Karpas-422 (cell line): ENCODE results near the gene EZH1. TPM values are rescaled to one million over a fixed set of nuclear protein-coding genes. Genes with fewer than 3 reads are reported as not detected.

Experiments
- DNase-seq: peaks from one replicate; pipeline ENCODE4 v3.0.0-alpha.2; 2015
- H2AFZ ChIP-seq: fragments of 200-600 bp; sonication (generic); 2 replicates; pipeline ENCODE4 v1.6.1; 2014; ENCODE audit warnings: antibody characterized with exemption, low read length, mixed read lengths
- H3K27ac ChIP-seq: fragments of 200-600 bp; sonication (generic); 2 replicates; pipeline ENCODE4 v1.5.1; 2014; ENCODE audit warnings: mild to moderate bottlenecking, low read length, moderate library complexity
- H3K27me3 ChIP-seq: fragments of 200-600 bp; sonication (generic); 2 replicates; pipeline ENCODE4 v1.6.1; 2014; ENCODE audit warnings: low read length, mixed read lengths
- H3K36me3 ChIP-seq: fragments of 200-600 bp; sonication (generic); 2 replicates; pipeline ENCODE4 v1.6.1; 2014; ENCODE audit warnings: low read length, mixed read lengths; ENCODE audit not compliant: insufficient read depth
- H3K4me1 ChIP-seq: fragments of 200-600 bp; sonication (generic); 2 replicates; pipeline ENCODE4 v1.6.1; 2014; ENCODE audit warnings: mild to moderate bottlenecking, low read length, mixed read lengths
- H3K4me2 ChIP-seq: fragments of 200-600 bp; sonication (generic); 2 replicates; pipeline ENCODE4 v1.6.1; 2014; ENCODE audit warnings: low read length, low read depth, mild to moderate bottlenecking; ENCODE audit not compliant: poor library complexity, severe bottlenecking
- H3K4me3 ChIP-seq: fragments of 200-600 bp; sonication (generic); 2 replicates; pipeline ENCODE4 v1.5.1; 2014; ENCODE audit warnings: mild to moderate bottlenecking, antibody characterized with exemption, low read length, mixed read lengths
- H3K79me2 ChIP-seq: fragments of 200-600 bp; sonication (generic); 2 replicates; pipeline ENCODE4 v1.6.1; 2014; ENCODE audit warnings: mild to moderate bottlenecking, low read length, mixed read lengths
- H3K9ac ChIP-seq: fragments of 200-600 bp; sonication (generic); 2 replicates; pipeline ENCODE4 v1.6.0; 2014; ENCODE audit warnings: low read length
- H3K9me2 ChIP-seq: fragments of 200-600 bp; sonication (generic), shearing (Covaris generic); replicated peaks from 2 replicates; pipeline ENCODE4 v1.6.0; 2014; ENCODE audit warnings: mild to moderate bottlenecking, low read length, moderate library complexity; ENCODE audit not compliant: insufficient read depth
- H3K9me3 ChIP-seq: fragments of 300-700, 200-600 bp; sonication (generic); 2 replicates; pipeline ENCODE4 v1.6.1; 2014; ENCODE audit warnings: low read length, mixed read lengths
- H4K20me1 ChIP-seq: fragments of 200-600 bp; sonication (generic); 2 replicates; pipeline ENCODE4 v1.6.1; 2014; ENCODE audit warnings: mild to moderate bottlenecking, antibody characterized with exemption, low read length, low read depth; ENCODE audit not compliant: insufficient read depth
- total RNA-seq: library from RNA; depleted of rRNA; stranded (reverse); fragments of >200 nt; shearing (Covaris generic); gene quantifications from 2 replicates; pipeline ENCODE4 v1.2.3, GENCODE V29; 2014; ENCODE audit warnings: low replicate concordance

EZH1 gene
- total RNA-seq, 1 experiment from 2014 or later = 38.0 TPM

DNA sequence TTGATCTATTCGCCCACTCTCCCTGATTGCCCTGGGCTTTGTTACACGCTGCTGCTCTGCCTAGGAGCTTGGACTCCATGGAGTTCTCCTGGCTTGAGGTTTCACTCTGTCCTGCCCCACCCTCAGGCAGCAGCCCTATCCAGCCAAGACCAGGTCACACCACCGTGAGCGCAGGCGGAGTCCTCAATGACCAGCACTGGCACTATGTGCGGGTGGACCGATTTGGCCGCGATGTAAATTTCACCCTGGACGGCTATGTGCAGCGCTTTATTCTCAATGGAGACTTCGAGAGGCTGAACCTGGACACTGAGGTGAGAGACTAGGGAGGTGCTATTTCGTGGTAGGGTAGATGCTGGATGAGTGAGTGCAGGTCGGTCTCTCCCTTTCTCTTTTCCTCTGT is 59.0 kb downstream of the EZH1 start:
- H4K20me1 ChIP-seq = no peaks in the 10 kb centered on the region
- no peaks in the 10 kb centered on the region for H3K9me2 ChIP-seq
- H3K9ac ChIP-seq = no peak overlapping the region

GRCh38 chr17:42684929-42685556 is 59.8 kb downstream of the EZH1 start:
- H3K9ac ChIP-seq = no peak overlapping the region
- H2AFZ ChIP-seq = no peak overlapping the region
- DNase-seq = no peak
- no peak overlapping the region for H3K4me2 ChIP-seq
- no peak overlapping the region for H3K4me3 ChIP-seq
- no peaks in the 10 kb centered on the region for H3K79me2 ChIP-seq
- H3K27ac ChIP-seq = no peak overlapping the region
- peaks cover 5% of the 10 kb centered on the region for H3K4me1 ChIP-seq
- no peaks in the 10 kb centered on the region for H3K27me3 ChIP-seq
- H3K36me3 ChIP-seq = no peaks in the 10 kb centered on the region
- H3K9me2 ChIP-seq = no peaks in the 10 kb centered on the region
- H3K9me3 ChIP-seq = no peaks in the 10 kb centered on the region
- H4K20me1 ChIP-seq = no peaks in the 10 kb centered on the region

More for the DNA sequence above, 59.0 kb downstream of the EZH1 start:
- Histone ChIP-seq H3K9me3 (no peaks in the 10 kb centered on the region), H3K4me3 (no peak overlapping the region), H3K79me2 (no peaks in the 10 kb centered on the region), H3K27me3 (no peaks in the 10 kb centered on the region), H2AFZ (no peak overlapping the region), H3K4me1 (no peaks in the 10 kb centered on the region), H3K4me2 (no peak overlapping the region), H3K36me3 (no peaks in the 10 kb centered on the region), H3K27ac (no peak overlapping the region)
- no peak for DNase-seq

DNA sequence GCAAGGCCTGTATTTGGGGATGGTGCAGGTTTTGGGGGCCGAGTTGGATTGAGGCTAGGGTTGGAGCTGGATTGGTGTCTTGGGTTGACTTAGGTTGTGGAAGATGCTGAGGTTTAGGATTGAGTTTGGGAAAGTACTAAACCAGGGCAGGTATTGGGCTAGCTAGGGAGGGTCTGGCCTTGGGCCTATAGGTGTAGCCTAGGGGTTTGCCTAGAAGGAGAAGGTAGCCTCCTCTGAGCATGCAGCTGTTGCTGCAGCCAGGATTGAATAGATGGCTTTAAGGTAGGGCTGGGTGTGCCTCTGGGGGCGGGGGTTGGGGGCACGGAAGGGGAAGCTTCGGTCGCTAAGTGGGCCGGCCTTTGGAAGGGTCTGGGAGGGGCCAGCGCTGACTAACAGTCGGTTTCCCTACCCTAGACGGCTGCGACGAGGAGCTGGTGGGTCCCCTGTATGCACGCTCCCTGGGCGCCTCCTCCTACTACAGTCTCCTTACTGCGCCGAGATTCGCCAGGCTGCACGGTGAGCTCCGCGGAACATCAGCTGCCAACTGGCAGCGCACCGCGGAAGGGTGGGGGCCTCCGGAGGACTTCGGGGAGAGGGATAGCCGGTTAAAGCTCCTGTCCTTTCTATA is 61.3 kb downstream of the EZH1 start:
- no peaks in the 10 kb centered on the region for H3K79me2 ChIP-seq
- H3K4me3 ChIP-seq = no peak overlapping the region
- no peaks in the 10 kb centered on the region for H3K36me3 ChIP-seq
- H3K4me2 ChIP-seq = no peak overlapping the region
- no peak overlapping the region for H3K9ac ChIP-seq
- no peak overlapping the region for H3K27ac ChIP-seq
- H2AFZ ChIP-seq = no peak overlapping the region
- no peaks in the 10 kb centered on the region for H3K9me3 ChIP-seq
- H3K4me1 ChIP-seq = peaks cover 20% of the 10 kb centered on the region
- H3K27me3 ChIP-seq = no peaks in the 10 kb centered on the region
- H4K20me1 ChIP-seq = no peaks in the 10 kb centered on the region
- no peak for DNase-seq
- no peaks in the 10 kb centered on the region for H3K9me2 ChIP-seq

DNA sequence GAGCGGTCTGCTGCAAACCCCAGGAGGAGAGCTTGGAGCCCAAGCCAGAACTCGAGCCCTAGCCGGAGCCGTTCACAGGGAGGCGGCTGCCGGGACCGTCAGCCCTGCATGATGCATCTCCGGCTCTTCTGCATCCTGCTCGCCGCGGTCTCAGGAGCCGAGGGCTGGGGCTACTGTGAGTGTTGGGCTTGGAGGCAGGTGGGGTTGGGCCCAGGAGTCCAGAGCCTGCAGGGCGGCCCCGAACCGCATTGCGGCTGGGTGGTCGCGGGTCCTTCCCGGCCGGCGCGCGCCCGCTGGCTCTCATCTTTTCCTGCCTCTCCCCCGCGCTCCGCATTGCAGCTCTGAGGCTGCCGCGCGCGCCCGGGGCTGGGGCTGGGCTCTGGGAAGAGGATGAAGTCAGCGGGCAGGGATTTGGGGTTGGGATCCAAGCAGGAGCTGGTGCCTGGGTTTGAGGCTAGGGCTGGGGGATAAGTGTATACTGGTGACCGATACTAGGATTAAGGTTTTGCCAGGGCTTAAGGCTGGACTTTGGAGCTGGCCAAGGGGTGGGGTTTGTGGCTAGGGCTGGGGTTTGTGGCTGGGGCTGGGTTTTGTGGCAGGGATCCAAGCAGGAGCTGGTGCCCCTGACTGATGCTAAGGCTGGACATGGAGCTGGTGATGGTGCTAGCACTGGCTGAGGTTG is 62.0 kb downstream of the EZH1 start:
- Histone ChIP-seq H3K79me2 (no peaks in the 10 kb centered on the region), H3K36me3 (no peaks in the 10 kb centered on the region), H3K27ac (no peak overlapping the region), H3K9ac (no peak overlapping the region), H2AFZ (no peak overlapping the region), H3K4me1 (peaks cover 23% of the 10 kb centered on the region), H3K4me3 (no peak overlapping the region), H3K4me2 (no peak overlapping the region), H3K27me3 (no peaks in the 10 kb centered on the region), H3K9me3 (no peaks in the 10 kb centered on the region), H3K9me2 (no peaks in the 10 kb centered on the region), H4K20me1 (no peaks in the 10 kb centered on the region)
- DNase-seq = no peak

DNA sequence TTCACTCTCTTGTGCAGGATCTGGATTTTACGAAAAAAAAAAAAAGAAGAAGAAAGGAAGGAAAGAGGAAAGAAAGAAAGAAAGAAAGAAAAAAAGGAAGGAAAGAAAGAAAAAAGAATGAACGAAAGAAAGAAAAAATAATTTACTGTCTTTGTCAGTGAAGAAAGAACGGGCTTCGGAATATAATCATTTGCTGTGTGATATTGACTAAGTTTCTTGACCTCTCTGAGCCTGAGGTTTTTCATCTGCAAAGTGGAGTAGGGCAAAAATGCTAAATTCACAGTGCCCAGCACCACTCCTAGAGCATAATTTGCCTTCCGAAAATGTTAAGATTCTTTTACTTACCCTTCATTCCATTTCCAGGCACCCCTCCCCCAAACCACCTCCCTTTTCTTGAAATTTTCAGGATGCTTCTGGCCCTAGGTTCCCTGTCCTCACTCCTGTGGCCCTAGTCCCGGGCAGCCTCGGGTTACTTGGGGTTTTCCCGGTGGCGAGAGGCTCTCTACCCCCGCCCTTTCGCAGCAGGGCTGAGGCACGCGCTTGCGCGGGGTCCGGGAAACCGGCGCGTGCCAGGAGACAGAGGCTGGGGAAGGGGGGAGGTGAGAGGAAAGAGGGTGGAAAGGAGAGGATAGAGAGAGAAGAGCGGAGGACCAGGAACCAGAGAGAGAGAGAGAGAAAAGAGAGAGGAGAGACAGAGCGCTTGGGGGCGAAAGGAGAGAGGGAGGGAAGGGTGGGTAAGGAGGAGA is 62.7 kb downstream of the EZH1 start, which contains the start of gene CNTNAP1:
TSS of gene CNTNAP1 (plus strand) at position 556 of the 746 bp plus-strand sequence. CDS start 299 bp downstream, outside the sequence.
- H4K20me1 ChIP-seq = no peaks in the 10 kb centered on the region
- H3K4me2 ChIP-seq = no peak within 1 kb of the TSS
- H3K4me3 ChIP-seq = no peak within 1 kb of the TSS
- no peaks in the 10 kb centered on the region for H3K36me3 ChIP-seq
- no peak within 1 kb of the TSS for H3K27ac ChIP-seq
- no peak for DNase-seq
- H3K79me2 ChIP-seq = no peaks in the 10 kb centered on the region
- H3K9ac ChIP-seq = no peak within 1 kb of the TSS
- H3K9me3 ChIP-seq = no peaks in the 10 kb centered on the region
- no peak within 1 kb of the TSS for H2AFZ ChIP-seq
- no peaks in the 10 kb centered on the region for H3K27me3 ChIP-seq
- no peaks in the 10 kb centered on the region for H3K9me2 ChIP-seq
- H3K4me1 ChIP-seq = peaks cover 30% of the 10 kb centered on the region

DNA sequence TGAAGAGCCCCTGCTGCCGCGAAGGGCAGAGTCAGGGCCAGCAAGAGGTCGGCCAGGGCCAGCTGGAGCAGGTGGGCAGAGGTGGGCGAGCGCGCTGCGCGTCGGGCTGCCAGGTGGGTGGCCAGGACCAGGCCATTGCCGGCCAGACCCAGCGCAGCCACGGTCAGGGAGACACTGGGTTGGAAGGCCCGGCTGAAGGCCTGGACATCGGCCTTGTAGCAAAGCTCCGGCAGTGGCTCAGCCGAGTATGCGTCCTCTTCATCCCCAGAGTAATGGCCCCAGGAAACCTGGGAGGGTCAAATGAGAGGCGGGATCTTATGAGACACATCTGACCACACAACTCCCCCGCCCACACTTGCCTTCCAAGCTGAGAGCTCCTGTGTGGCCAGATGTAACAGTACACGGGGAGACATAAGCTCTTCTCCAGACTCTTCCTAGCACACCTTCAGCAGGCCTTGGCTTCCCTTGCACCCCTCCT is 64.5 kb downstream of the EZH1 start:
- Histone ChIP-seq H3K27ac (no peak overlapping the region), H4K20me1 (peaks cover 4% of the 10 kb centered on the region; the same call in 1 of the 2 replicates), H3K79me2 (no peaks in the 10 kb centered on the region), H3K4me2 (peak overlapping the region; percentile 100), H3K36me3 (no peaks in the 10 kb centered on the region), H3K27me3 (no peaks in the 10 kb centered on the region), H3K9me3 (no peaks in the 10 kb centered on the region), H3K4me1 (peaks cover 44% of the 10 kb centered on the region), H3K9ac (peak overlapping the region; percentile 83), H3K4me3 (peak overlapping the region; percentile 81; the same call in 1 of the 2 replicates), H2AFZ (no peak overlapping the region; the same call in 1 of the 2 replicates), H3K9me2 (no peaks in the 10 kb centered on the region)
- DNase-seq = no peak

GRCh38 chr17:42679492-42680330 is 65.1 kb downstream of the EZH1 start:
- Histone ChIP-seq H3K9me3 (no peaks in the 10 kb centered on the region), H3K27me3 (no peaks in the 10 kb centered on the region), H4K20me1 (peaks cover 4% of the 10 kb centered on the region; the same call in 1 of the 2 replicates), H3K4me3 (peak overlapping the region; percentile 81), H3K4me1 (peaks cover 48% of the 10 kb centered on the region), H3K36me3 (no peaks in the 10 kb centered on the region), H3K27ac (peak overlapping the region; percentile 81), H3K9ac (peak overlapping the region; percentile 83), H3K9me2 (no peaks in the 10 kb centered on the region), H3K79me2 (no peaks in the 10 kb centered on the region), H3K4me2 (peak overlapping the region; percentile 100), H2AFZ (peak overlapping the region; percentile 72; the same call in 1 of the 2 replicates)
- peak; percentile 92 for DNase-seq
